Fibroblast of the aortic adventitia (primary cell): ENCODE data around the gene BOD1L2. TPM values are rescaled to one million over a fixed set of nuclear protein-coding genes. Genes with fewer than 3 reads are reported as not detected.

ENCODE experiments used
- DNase-seq: peaks from one replicate; pipeline ENCODE4 v3.0.0-alpha.2; 2010; ENCODE audit warnings: low read depth
- H3K4me3 ChIP-seq: 2 replicates; pipeline ENCODE4 v1.5.1; 2011; ENCODE audit warnings: low read depth, mild to moderate bottlenecking, control low read depth, low read length, moderate library complexity
- CTCF ChIP-seq: IDR thresholded peaks from 2 replicates; pipeline ENCODE4 v1.5.1; 2011; ENCODE audit warnings: mild to moderate bottlenecking, low read length, control low read depth, inconsistent platforms; ENCODE audit not compliant: insufficient read depth
- total RNA-seq: library from RNA; depleted of rRNA; stranded (reverse); fragments of >200 nt; gene quantifications from 2 replicates; pipeline ENCODE4 v1.2.3, GENCODE V29; 2012; ENCODE audit warnings: low replicate concordance

The BOD1L2 gene
- total RNA-seq, 1 donor, result not detected

GRCh38 chr18:57167617-57168308 lies 20.9 kb downstream of the BOD1L2 start:
- DNase-seq, result no peak
- TF ChIP-seq CTCF, result no peak
- H3K4me3 ChIP-seq, result no peak overlapping the region

GRCh38 chr18:57171026-57171425 lies 24.1 kb downstream of the BOD1L2 start:
- H3K4me3 ChIP-seq, result no peak overlapping the region
- no peak for DNase-seq
- TF ChIP-seq CTCF, result no peak

- TF ChIP-seq CTCF, result no peak
- no peak overlapping the region for H3K4me3 ChIP-seq
- no peak for DNase-seq
These were observed 28.6 kb downstream of the BOD1L2 start for GRCh38 chr18:57175532-57175931.

GRCh38 chr18:57185434-57185833 lies 38.5 kb downstream of the BOD1L2 start:
- no peak for TF ChIP-seq CTCF
- no peak overlapping the region for H3K4me3 ChIP-seq
- no peak for DNase-seq

- no peak for DNase-seq
- no peak overlapping the region for H3K4me3 ChIP-seq
- no peak for TF ChIP-seq CTCF
These were observed 42.1 kb downstream of the BOD1L2 start for GRCh38 chr18:57188851-57189557.

- DNase-seq, result no peak
- TF ChIP-seq CTCF, result no peak
These were observed 43.1 kb downstream of the BOD1L2 start for GRCh38 chr18:57190026-57190425.

More at GRCh38 chr18:57190026-57190425, 43.1 kb downstream of the BOD1L2 start:
- no peak overlapping the region for H3K4me3 ChIP-seq
